K562 (cell line): ENCODE measurements around the gene POMT1. TPM values are rescaled to one million over a fixed set of nuclear protein-coding genes. Genes with fewer than 3 reads are reported as not detected.

Experiments used
- ATAC-seq: fragments of 200-7000 bp; cut with Tn5 transposase; 3 replicates; pipeline ENCODE4 v1.9.1; 2020; ENCODE audit warnings: moderate library complexity
- BruUV-seq: library from RNA; stranded (reverse); fragments of 400-500 nt; replicated peaks from 2 replicates; lab custom pipeline; 2021; lab: Mats Ljungman, UMichigan
- CTCF ChIA-PET: fragments of 300-600 bp; formaldehyde crosslinking; extraction: SDS; loops from one replicate; lab custom pipeline; 2021; ENCODE audit warnings: low intra/inter-chr PET ratio; lab: Yijun Ruan, JAX
- POLR2A ChIA-PET: fragments of 300-600, 350-650 bp; sonication (Branson Sonifier 250); formaldehyde crosslinking; extraction: SDS; loops from one replicate; lab custom pipeline; 2021; ENCODE audit warnings: antibody characterized with exemption, inconsistent platforms; lab: Yijun Ruan, JAX
- DNase-seq, 4 experiments: peaks; one replicate each; pipeline versions ENCODE4 v3.0.0 to v3.0.0-alpha.2; 2011 to 2018; ENCODE audit warnings: low spot score in 3 of 4, mixed read lengths in 3 of 4; ENCODE audit errors: extremely low read depth in 1 of 4
- FAIRE-seq: peaks from 2 replicates; lab custom pipeline; 2011; peaks lifted over from hg19 to GRCh38; lab: Jason Lieb, UNC
- H2AFZ ChIP-seq: 2 replicates; pipeline ENCODE4 v1.6.0; 2011; ENCODE audit warnings: low read depth, low read length, control low read depth, inconsistent platforms
- H3K27ac ChIP-seq: fragments of 200-600 bp; 3 replicates; pipeline ENCODE4 v1.8.0; 2011; ENCODE audit warnings: low read depth, mild to moderate bottlenecking, control low read depth, inconsistent platforms, low read length, moderate library complexity, mixed read lengths; ENCODE audit errors: extremely low read depth
- H3K27me3 ChIP-seq, 2 experiments: fragments of 300-600 bp in 1 of 2; 2 replicates in 1 of 2; 3 replicates in 1 of 2; pipeline versions ENCODE4 v1.6.0 to v1.8.0; 2011; ENCODE audit warnings: inconsistent platforms in 2 of 2, low read length in 2 of 2, mild to moderate bottlenecking in 1 of 2, mixed read lengths in 1 of 2, moderate library complexity in 1 of 2; ENCODE audit not compliant: control insufficient read depth in 2 of 2, insufficient read depth in 2 of 2
- H3K36me3 ChIP-seq: fragments of 300-600 bp; 3 replicates; pipeline ENCODE4 v1.8.0; 2011; ENCODE audit warnings: mild to moderate bottlenecking, low read length, inconsistent platforms; ENCODE audit not compliant: control insufficient read depth, insufficient read depth
- H3K4me1 ChIP-seq, 2 experiments: fragments of 200-600 bp in 1 of 2; replicated peaks in 1 of 2; 2 replicates in 1 of 2; 3 replicates in 1 of 2; pipeline versions ENCODE4 v1.5.1 to v1.8.0; 2011; ENCODE audit warnings: inconsistent platforms in 2 of 2, low read length in 2 of 2, mild to moderate bottlenecking in 1 of 2, mixed read lengths in 1 of 2, moderate library complexity in 1 of 2; ENCODE audit not compliant: control insufficient read depth in 2 of 2, insufficient read depth in 2 of 2
- H3K4me2 ChIP-seq: 2 replicates; pipeline ENCODE4 v1.6.1; 2011; ENCODE audit warnings: low read length, control low read depth, inconsistent platforms, mixed read lengths; ENCODE audit not compliant: insufficient read depth
- H3K4me3 ChIP-seq: fragments of 200-600 bp; sonication (generic), shearing (Covaris generic); 2 replicates; pipeline ENCODE4 v1.5.1; 2016; ENCODE audit warnings: control low read depth, inconsistent platforms
- H3K79me2 ChIP-seq: fragments of 200-600 bp; 3 replicates; pipeline ENCODE4 v1.8.0; 2011; ENCODE audit warnings: low read length, inconsistent platforms; ENCODE audit not compliant: control insufficient read depth, insufficient read depth
- H3K9ac ChIP-seq, 2 experiments: 2 replicates each; pipeline versions ENCODE4 v1.6.0 to v1.6.1; 2011; ENCODE audit warnings: low read depth in 2 of 2, low read length in 2 of 2, control low read depth in 1 of 2, inconsistent platforms in 1 of 2, mild to moderate bottlenecking in 1 of 2, mixed read lengths in 1 of 2; ENCODE audit not compliant: insufficient read depth in 1 of 2
- H3K9me1 ChIP-seq: one replicate; pipeline ENCODE4 v1.6.0; 2011; ENCODE audit warnings: inconsistent platforms, mild to moderate bottlenecking, low read length, moderate library complexity; ENCODE audit not compliant: control insufficient read depth, insufficient read depth
- H3K9me3 ChIP-seq: replicated peaks from 2 replicates; pipeline ENCODE4 v1.5.1; 2011; ENCODE audit warnings: low read depth, low read length, inconsistent platforms; ENCODE audit not compliant: control insufficient read depth, insufficient read depth
- H4K20me1 ChIP-seq: replicated peaks from 2 replicates; pipeline ENCODE4 v1.6.1; 2011; ENCODE audit warnings: low read length, inconsistent platforms, mixed read lengths; ENCODE audit not compliant: control insufficient read depth, insufficient read depth
- ASH1L ChIP-seq: fragments of 450-650 bp; IDR thresholded peaks from 2 replicates; pipeline ENCODE4 v1.6.1; 2018; ENCODE audit warnings: borderline replicate concordance, mild to moderate bottlenecking, low read depth; ENCODE audit not compliant: partially characterized antibody
- CC2D1A ChIP-seq: fragments of 450-650 bp; IDR thresholded peaks from 2 replicates; pipeline ENCODE4 v1.6.1; 2017; ENCODE audit warnings: mild to moderate bottlenecking
- GMEB1 ChIP-seq: fragments of 250-450 bp; sonication (Bioruptor Pico); IDR thresholded peaks from 2 replicates; pipeline ENCODE4 v1.4.0; 2020; ENCODE audit warnings: mild to moderate bottlenecking
- MLLT1 ChIP-seq, 2 experiments: fragments of 450-650 bp; IDR thresholded peaks; 2 replicates each; pipeline ENCODE4 v1.6.1; 2016
- PCBP2 ChIP-seq: fragments of 200-400 bp; formaldehyde crosslinking; IDR thresholded peaks from 2 replicates; pipeline ENCODE4 v1.6.1; 2018; ENCODE audit warnings: low read length, low read depth, mild to moderate bottlenecking, moderate library complexity; ENCODE audit not compliant: poor library complexity, severe bottlenecking
- PRMT5 ChIP-seq: sonication (generic); formaldehyde crosslinking; IDR thresholded peaks from 2 replicates; pipeline ENCODE4 v1.5.0; 2020; ENCODE audit warnings: missing genetic modification reagents
- SUPT5H ChIP-seq: fragments of 450-650 bp; IDR thresholded peaks from 2 replicates; pipeline ENCODE4 v1.6.1; 2016
- TAF1 ChIP-seq: IDR thresholded peaks from 2 replicates; pipeline ENCODE4 v1.6.1; 2011; ENCODE audit warnings: mild to moderate bottlenecking, low read length, moderate library complexity; ENCODE audit not compliant: insufficient read depth, control insufficient read depth, severe bottlenecking; ENCODE audit errors: extremely low read depth
- TAL1 ChIP-seq: fragments of 450-650 bp; IDR thresholded peaks from 2 replicates; pipeline ENCODE4 v1.6.1; 2016; ENCODE audit warnings: mild to moderate bottlenecking
- WHSC1 ChIP-seq: IDR thresholded peaks from one replicate; pipeline ENCODE4 v1.6.1; 2012; ENCODE audit warnings: low read length, control low read depth, inconsistent platforms
- ZBTB9 ChIP-seq: fragments of 450-650 bp; formaldehyde crosslinking; IDR thresholded peaks from 2 replicates; pipeline ENCODE4 v1.4.0; 2020; ENCODE audit warnings: mild to moderate bottlenecking, moderate library complexity
- ZEB2 ChIP-seq: fragments of 450-650 bp; IDR thresholded peaks from 2 replicates; pipeline ENCODE4 v1.6.1; 2016
- WGBS: fragments of 100-300 bp; shearing (Covaris generic); methylation state at CpG from one replicate; pipeline ENCODE4 v1.1.6; 2016; ENCODE audit warnings: low coverage, mixed read lengths; ENCODE audit not compliant: insufficient coverage; ENCODE audit errors: missing lambda C conversion rate; 5-methylcytosine and 5-hydroxymethylcytosine counted together
- in situ Hi-C: fragments of 300-500 bp; cut with MboI; formaldehyde crosslinking; loops from 4 replicates; pipeline ENCODE4 v1.15.0; 2018; ENCODE audit warnings: inconsistent platforms, mixed read lengths
- intact Hi-C: fragments of 100-400 bp; cut with micrococcal nuclease; formaldehyde crosslinking; loops from 2 replicates; pipeline ENCODE4 v1.14.2; 2022
- polyA plus RNA-seq, 8 experiments: library from polyadenylated mRNA; depleted of rRNA in 4 of 8; stranded (reverse) in 5 of 8; unstranded in 3 of 8; fragments of >200 nt; fragmentation: Nextera tagmentation in 2 of 8; fragmentation: Illumina TruSeq in 1 of 8; extraction: Ambion mirVana in 2 of 8; extraction: Trizol in 1 of 8; gene quantifications; 2 replicates each; pipeline versions ENCODE4 v1.2.1 to v1.2.3, GENCODE V29; 2011 to 2014; ENCODE audit warnings: inconsistent platforms in 1 of 8, missing spikeins in 1 of 8
- total RNA-seq, 7 experiments: library from RNA; depleted of rRNA in 6 of 7; stranded (reverse); fragments of >200 nt in 6 of 7; fragmentation: Illumina TruSeq in 2 of 7; extraction: Trizol in 2 of 7; gene quantifications; 2 replicates each; pipeline versions ENCODE4 v1.2.1 to v1.2.3, GENCODE V29; 2011 to 2021; ENCODE audit warnings: low replicate concordance in 1 of 7
- TF ChIP-seq, protein P1 (sequence below): fragments of 250-450 bp; sonication (Bioruptor Pico); IDR thresholded peaks from 2 replicates; pipeline ENCODE4 v1.4.0; 2020

The POMT1 gene
- total and polyA plus RNA-seq, 9 of the 15 experiments (the other 6 are each of a cell fraction or from before 2014, with no cell fraction given): 1.8 to 23.5 (median 14.6) TPM

DNA sequence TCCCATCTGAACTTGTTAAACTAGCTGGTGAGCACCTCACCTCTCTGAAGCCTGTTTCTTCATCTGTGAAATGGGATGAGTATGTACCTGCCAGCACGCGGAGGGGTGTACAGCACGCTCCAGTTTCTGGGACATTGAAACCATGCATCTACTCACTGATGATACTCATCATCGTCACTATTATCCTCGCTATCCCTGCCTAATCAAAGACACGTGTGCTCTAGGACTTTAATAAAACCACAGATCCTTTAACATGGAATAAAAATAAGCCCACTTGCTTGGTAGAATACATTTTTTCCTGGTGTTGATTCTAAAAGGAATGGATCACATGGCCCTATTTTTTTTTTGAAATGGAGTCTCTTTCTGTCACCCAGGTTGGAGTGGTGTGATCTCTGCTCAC lies 37.3 kb upstream of the POMT1 start:
- Histone ChIP-seq H3K9me1 (no peaks in the 10 kb centered on the region), H3K4me3 (no peak overlapping the region), H3K27me3 (no peaks in the 10 kb centered on the region), H3K27ac (no peak overlapping the region), H3K4me1 (no peaks in the 10 kb centered on the region), H3K9me3 (no peaks in the 10 kb centered on the region), H2AFZ (no peak overlapping the region), H3K79me2 (0 out of 3 replicates have a peak, but pooled peaks cover 3% of the 10 kb centered on the region), H3K4me2 (no peak overlapping the region), H3K9ac (no peak overlapping the region), H4K20me1 (no peaks in the 10 kb centered on the region), H3K36me3 (peaks cover 90% of the 10 kb centered on the region)
- ChIA-PET POLR2A (interaction anchor here (0.6 to 1.7 kb wide), 4 partner anchors 8 to 218 kb away, joined by 3 to 4 read pairs (median 3); no protein-coding TSS in a partner anchor), CTCF (no interaction called here)
- FAIRE-seq (no peak), DNase-seq (no peak), ATAC-seq (no peak)
- BruUV-seq: no TSS peak
- intact Hi-C loops (no loop called here), in situ Hi-C loops (loop anchor here (25.0 kb wide), 1 partner anchor 753 kb away; no protein-coding TSS in a partner anchor)
- 98% methylated on average over 6 of the region's 6 CpGs for WGBS
- no peak for TF ChIP-seq SUPT5H
- TF ChIP-seq ASH1L: no peak
- TF ChIP-seq CC2D1A: no peak
- TF ChIP-seq ZEB2: no peak
- TF ChIP-seq, protein P1, sequence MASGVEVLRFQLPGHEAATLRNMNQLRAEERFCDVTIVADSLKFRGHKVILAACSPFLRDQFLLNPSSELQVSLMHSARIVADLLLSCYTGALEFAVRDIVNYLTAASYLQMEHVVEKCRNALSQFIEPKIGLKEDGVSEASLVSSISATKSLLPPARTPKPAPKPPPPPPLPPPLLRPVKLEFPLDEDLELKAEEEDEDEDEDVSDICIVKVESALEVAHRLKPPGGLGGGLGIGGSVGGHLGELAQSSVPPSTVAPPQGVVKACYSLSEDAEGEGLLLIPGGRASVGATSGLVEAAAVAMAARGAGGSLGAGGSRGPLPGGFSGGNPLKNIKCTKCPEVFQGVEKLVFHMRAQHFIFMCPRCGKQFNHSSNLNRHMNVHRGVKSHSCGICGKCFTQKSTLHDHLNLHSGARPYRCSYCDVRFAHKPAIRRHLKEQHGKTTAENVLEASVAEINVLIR: no peak
- TF ChIP-seq WHSC1: no peak
- no peak for TF ChIP-seq MLLT1 (IDR thresholded peaks at IDR 0.05)
- TF ChIP-seq GMEB1 (CRISPR knock-in tag): no peak
- no peak for TF ChIP-seq TAF1
- TF ChIP-seq PCBP2: no peak
- TF ChIP-seq ZBTB9: no peak
- no peak for TF ChIP-seq TAL1
- TF ChIP-seq PRMT5 (CRISPR knock-in tag): no peak
